Effector memory CD4-positive, alpha-beta T cell (primary cell): ENCODE data around the gene TAF10.
A peak's percentile ranks its signal among the peaks of the same experiment; 100 is the strongest.

Experiments
- DNase-seq, 3 donors: peaks; one replicate each; pipeline ENCODE4 v3.0.0-alpha.2; 2020
- H3K27ac ChIP-seq: 2 replicates; pipeline ENCODE4 v1.7.0; 2013; ENCODE audit warnings: mild to moderate bottlenecking, low read length, moderate library complexity; ENCODE audit not compliant: insufficient read depth, poor library complexity, severe bottlenecking
- H3K27me3 ChIP-seq: replicated peaks from 2 replicates; pipeline ENCODE4 v1.7.0; 2013; ENCODE audit warnings: mild to moderate bottlenecking, low read length; ENCODE audit not compliant: insufficient read depth, control insufficient read depth, poor library complexity, severe bottlenecking
- H3K36me3 ChIP-seq: 2 replicates; pipeline ENCODE4 v1.7.0; 2013; ENCODE audit warnings: mild to moderate bottlenecking, low read length, moderate library complexity; ENCODE audit not compliant: control insufficient read depth, insufficient read depth
- H3K4me1 ChIP-seq: 2 replicates; pipeline ENCODE4 v1.7.0; 2013; ENCODE audit warnings: low read length, mild to moderate bottlenecking; ENCODE audit not compliant: control insufficient read depth, insufficient read depth, poor library complexity, severe bottlenecking
- H3K4me3 ChIP-seq: 2 replicates; pipeline ENCODE4 v1.7.0; 2013; ENCODE audit warnings: low read length, low read depth, mild to moderate bottlenecking; ENCODE audit not compliant: insufficient read depth, poor library complexity, severe bottlenecking
- H3K9me3 ChIP-seq: 2 replicates; pipeline ENCODE4 v1.7.0; 2013; ENCODE audit warnings: mild to moderate bottlenecking, low read length, moderate library complexity; ENCODE audit not compliant: control insufficient read depth

The TAF10 gene

GRCh38 chr11:6625156-6625831 lies 13.3 kb upstream of the TAF10 start:
- H3K27me3 ChIP-seq = no peaks in the 10 kb centered on the region
- peaks cover 5% of the 10 kb centered on the region for H3K36me3 ChIP-seq
- no peak for DNase-seq
- no peak overlapping the region for H3K4me3 ChIP-seq
- no peaks in the 10 kb centered on the region for H3K4me1 ChIP-seq
- H3K27ac ChIP-seq = no peak overlapping the region
- no peaks in the 10 kb centered on the region for H3K9me3 ChIP-seq

- peaks cover 5% of the 10 kb centered on the region for H3K36me3 ChIP-seq
- no peak overlapping the region for H3K4me3 ChIP-seq
- DNase-seq = no peak
- no peak overlapping the region for H3K27ac ChIP-seq
- peaks cover 7% of the 10 kb centered on the region for H3K4me1 ChIP-seq
- no peaks in the 10 kb centered on the region for H3K9me3 ChIP-seq
- no peaks in the 10 kb centered on the region for H3K27me3 ChIP-seq
These were observed 11.7 kb upstream of the TAF10 start for GRCh38 chr11:6623391-6624363.

GRCh38 chr11:6622261-6623171 lies 10.5 kb upstream of the TAF10 start:
- Histone ChIP-seq H3K27ac (no peak overlapping the region), H3K4me1 (peaks cover 19% of the 10 kb centered on the region), H3K9me3 (no peaks in the 10 kb centered on the region), H3K4me3 (no peak overlapping the region), H3K36me3 (peaks cover 5% of the 10 kb centered on the region), H3K27me3 (no peaks in the 10 kb centered on the region)
- no peak for DNase-seq

DNA sequence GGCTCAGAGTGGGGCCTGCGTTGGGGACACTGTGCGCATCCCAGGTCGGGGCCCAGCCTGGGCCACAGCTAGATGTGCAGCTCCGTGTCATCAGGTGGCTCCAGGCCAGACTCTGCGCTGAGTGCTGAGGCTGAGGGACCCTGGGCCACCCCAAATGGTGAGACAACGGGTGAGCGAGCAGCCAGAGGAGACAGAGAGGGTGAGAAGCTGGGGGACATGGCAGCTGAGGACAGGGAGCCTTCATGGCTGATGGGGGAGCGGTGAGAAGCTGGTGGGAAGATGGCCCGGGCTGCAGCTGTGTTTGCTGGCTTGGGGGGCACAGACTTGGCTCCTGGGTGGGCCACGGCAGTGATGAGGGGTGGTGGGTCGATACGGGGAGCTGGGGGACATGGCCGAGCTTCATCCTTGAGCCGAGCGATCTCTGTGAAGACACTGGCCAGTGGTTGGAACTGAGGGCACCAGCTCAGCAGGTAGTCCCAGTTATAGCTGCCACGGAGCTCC lies 9.7 kb upstream of the TAF10 start:
- Histone ChIP-seq H3K27me3 (no peaks in the 10 kb centered on the region), H3K4me3 (no peak overlapping the region), H3K27ac (no peak overlapping the region), H3K9me3 (no peaks in the 10 kb centered on the region), H3K4me1 (peaks cover 21% of the 10 kb centered on the region), H3K36me3 (peaks cover 5% of the 10 kb centered on the region)
- DNase-seq = no peak

DNA sequence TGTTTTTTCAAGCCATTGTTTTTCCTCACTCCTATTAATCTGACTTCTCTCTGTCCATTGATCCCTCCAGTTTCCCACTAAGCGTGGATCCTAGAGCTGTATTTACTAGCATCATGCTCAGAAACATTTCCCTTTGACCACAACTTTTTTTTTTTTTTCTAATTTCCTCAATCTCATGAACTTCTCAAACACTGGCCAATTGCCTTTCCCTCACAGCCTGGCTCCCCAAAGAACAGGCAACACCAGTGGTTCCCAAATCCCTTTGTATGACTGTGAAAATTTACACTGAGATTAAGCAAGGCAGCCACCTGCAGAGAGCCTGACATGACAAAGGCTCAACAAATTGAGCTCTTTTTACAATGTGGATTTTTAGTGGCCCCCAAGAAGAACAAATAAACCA lies 8.6 kb upstream of the TAF10 start:
- no peak overlapping the region for H3K27ac ChIP-seq

GRCh38 chr11:6619004-6619745 lies 7.2 kb upstream of the TAF10 start, which contains the start of gene TPP1:
Gene TPP1 (minus strand): TSS chr11:6619422. CDS start chr11:6619400, 22 bp downstream.
- peak; percentile 83 to 88 (median 86) for DNase-seq
- H3K27me3 ChIP-seq = no peaks in the 10 kb centered on the region
- peak within 1 kb of the TSS; percentile 85 for H3K27ac ChIP-seq
- peaks cover 21% of the 10 kb centered on the region for H3K4me1 ChIP-seq
- H3K36me3 ChIP-seq = peaks cover 6% of the 10 kb centered on the region
- no peaks in the 10 kb centered on the region for H3K9me3 ChIP-seq
- H3K4me3 ChIP-seq = peak within 1 kb of the TSS; percentile 78

More for the DNA sequence above, 8.6 kb upstream of the TAF10 start:
- Histone ChIP-seq H3K4me3 (no peak overlapping the region), H3K36me3 (peaks cover 5% of the 10 kb centered on the region), H3K9me3 (no peaks in the 10 kb centered on the region), H3K27me3 (no peaks in the 10 kb centered on the region), H3K4me1 (peaks cover 21% of the 10 kb centered on the region)
- no peak for DNase-seq

- Histone ChIP-seq H3K36me3 (peaks cover 6% of the 10 kb centered on the region), H3K27ac (peak overlapping the region; percentile 85), H3K4me1 (peaks cover 21% of the 10 kb centered on the region), H3K9me3 (no peaks in the 10 kb centered on the region), H3K27me3 (no peaks in the 10 kb centered on the region), H3K4me3 (peak overlapping the region; percentile 78)
- DNase-seq = peak; percentile 58 to 67 (median 64)
These were observed 6.3 kb upstream of the TAF10 start for GRCh38 chr11:6618117-6619003.

DNA sequence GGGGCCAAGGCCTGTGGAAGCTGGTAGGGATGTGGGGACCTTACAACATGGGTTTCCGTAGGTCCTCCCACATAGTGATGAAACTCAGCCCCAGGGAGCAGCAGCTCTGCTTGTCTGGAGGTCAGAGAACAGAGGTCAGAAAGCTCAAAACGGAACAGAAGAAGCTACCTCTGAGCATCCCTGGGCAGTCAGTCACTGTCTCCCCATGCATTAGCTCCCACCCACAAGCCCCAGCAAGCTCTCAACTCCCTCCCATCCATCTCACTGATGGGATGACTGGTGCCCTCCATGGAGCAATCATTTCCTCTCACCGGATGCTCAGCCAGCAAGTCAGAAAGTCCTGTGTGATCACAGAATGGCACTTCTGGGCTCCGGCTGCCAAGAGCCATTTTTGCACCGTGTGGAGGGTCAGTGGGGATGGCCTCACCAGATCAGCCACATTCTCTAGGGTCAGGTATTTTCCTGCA lies 5.3 kb upstream of the TAF10 start:
- H3K4me1 ChIP-seq = peaks cover 27% of the 10 kb centered on the region
- H3K4me3 ChIP-seq = no peak overlapping the region
- H3K36me3 ChIP-seq = peaks cover 6% of the 10 kb centered on the region
- H3K9me3 ChIP-seq = no peaks in the 10 kb centered on the region
- peak overlapping the region; percentile 85 for H3K27ac ChIP-seq
- no peak for DNase-seq
- no peaks in the 10 kb centered on the region for H3K27me3 ChIP-seq
